ENCODE measurements around the gene PPIG. TPM values are rescaled to one million over a fixed set of nuclear protein-coding genes. Genes with fewer than 3 reads are reported as not detected.

PPIG gene
- total and polyA plus RNA-seq, 2 donors (not counting 1 experiment from before 2014, with no cell fraction given) = 21.5 to 78.6 TPM

GRCh38 chr2:169664600-169664977 lies 80.4 kb downstream of the PPIG start:
- no peak for ATAC-seq (ENCODE audit: low read depth)
- intact Hi-C loops (cut with micrococcal nuclease) = no loop called here
- Histone ChIP-seq H3K4me3 (ENCODE audit: control extremely low read depth in 1 of 5, extremely low read depth in 1 of 5, insufficient read depth in 1 of 5, low read depth in 2 of 5, low read length in 4 of 5) (no peak overlapping the region), H4K20me1 (ENCODE audit: control insufficient read depth, insufficient read depth, low read length, poor library complexity, severe bottlenecking) (no peaks in the 10 kb centered on the region), H3K79me2 (ENCODE audit: control insufficient read depth, insufficient read depth, low read length) (no peaks in the 10 kb centered on the region), H3K9me3 (ENCODE audit: control extremely low read depth in 1 of 3, control insufficient read depth in 2 of 3, insufficient read depth in 1 of 3, low read length in 2 of 3) (no peaks in the 10 kb centered on the region), H3K27me3 (replicated peaks in 1 of 4; ENCODE audit: control extremely low read depth in 1 of 4, control insufficient read depth in 3 of 4, insufficient read depth in 4 of 4, low read length in 3 of 4) (no peaks in the 10 kb centered on the region), H3K4me2 (replicated peaks; ENCODE audit: low read depth, low read length, poor library complexity, severe bottlenecking) (no peak overlapping the region), H3K4me1 (ENCODE audit: control insufficient read depth in 2 of 2, insufficient read depth in 2 of 2, low read length in 2 of 2) (peaks cover 7 to 11% of the 10 kb centered on the region in 2 donors), H2AFZ (ENCODE audit: insufficient read depth, low read depth, low read length, poor library complexity, severe bottlenecking) (no peak overlapping the region), H3K9ac (ENCODE audit: low read length) (no peak overlapping the region), H3K36me3 (replicated peaks in 1 of 2; ENCODE audit: control extremely low read depth in 1 of 2, control insufficient read depth in 1 of 2, extremely low read depth in 1 of 2, insufficient read depth in 2 of 2, low read length in 1 of 2) (no peaks in the 10 kb centered on the region), H3K27ac (ENCODE audit: low read length in 2 of 2) (no peak overlapping the region)
- POLR2A ChIA-PET = no interaction called here
- no peak overlapping the region for H3K4me3 Mint-ChIP-seq
- no CpG with 5 or more reads among the region's 1 CpG for whole genome bisulfite sequencing (ENCODE audit: insufficient coverage)
- no peaks in the 10 kb centered on the region for H3K9me3 Mint-ChIP-seq (ENCODE audit: insufficient read depth)
- TF ChIP-seq, protein P1, sequence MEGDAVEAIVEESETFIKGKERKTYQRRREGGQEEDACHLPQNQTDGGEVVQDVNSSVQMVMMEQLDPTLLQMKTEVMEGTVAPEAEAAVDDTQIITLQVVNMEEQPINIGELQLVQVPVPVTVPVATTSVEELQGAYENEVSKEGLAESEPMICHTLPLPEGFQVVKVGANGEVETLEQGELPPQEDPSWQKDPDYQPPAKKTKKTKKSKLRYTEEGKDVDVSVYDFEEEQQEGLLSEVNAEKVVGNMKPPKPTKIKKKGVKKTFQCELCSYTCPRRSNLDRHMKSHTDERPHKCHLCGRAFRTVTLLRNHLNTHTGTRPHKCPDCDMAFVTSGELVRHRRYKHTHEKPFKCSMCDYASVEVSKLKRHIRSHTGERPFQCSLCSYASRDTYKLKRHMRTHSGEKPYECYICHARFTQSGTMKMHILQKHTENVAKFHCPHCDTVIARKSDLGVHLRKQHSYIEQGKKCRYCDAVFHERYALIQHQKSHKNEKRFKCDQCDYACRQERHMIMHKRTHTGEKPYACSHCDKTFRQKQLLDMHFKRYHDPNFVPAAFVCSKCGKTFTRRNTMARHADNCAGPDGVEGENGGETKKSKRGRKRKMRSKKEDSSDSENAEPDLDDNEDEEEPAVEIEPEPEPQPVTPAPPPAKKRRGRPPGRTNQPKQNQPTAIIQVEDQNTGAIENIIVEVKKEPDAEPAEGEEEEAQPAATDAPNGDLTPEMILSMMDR (IDR thresholded peaks at IDR 0.05) = no peak
- no peak for TF ChIP-seq EZH2 (IDR thresholded peaks at IDR 0.05; ENCODE audit: borderline replicate concordance, insufficient read depth, low read depth, low read length, poor library complexity, severe bottlenecking)
- H3K27ac Mint-ChIP-seq = no peak overlapping the region
- CTCF ChIA-PET = no interaction called here
- H3K27me3 Mint-ChIP-seq = peaks cover 3% of the 10 kb centered on the region
- DNase-seq = no peak
- H3K4me1 Mint-ChIP-seq = peaks cover 7% of the 10 kb centered on the region

GRCh38 chr2:169664978-169665930 lies 81.1 kb downstream of the PPIG start:
- Mint-ChIP-seq H3K4me3 (no peak overlapping the region), H3K4me1 (peaks cover 4% of the 10 kb centered on the region), H3K27ac (no peak overlapping the region), H3K27me3 (peaks cover 3% of the 10 kb centered on the region), H3K9me3 (ENCODE audit: insufficient read depth) (no peaks in the 10 kb centered on the region)
- CTCF ChIA-PET = no interaction called here
- no peak overlapping the region for H2AFZ ChIP-seq (ENCODE audit: insufficient read depth, low read depth, low read length, poor library complexity, severe bottlenecking)
- H3K27ac ChIP-seq (ENCODE audit: low read length in 2 of 2) = no peak overlapping the region
- no peak overlapping the region for H3K4me3 ChIP-seq (ENCODE audit: control extremely low read depth in 1 of 5, extremely low read depth in 1 of 5, insufficient read depth in 1 of 5, low read depth in 2 of 5, low read length in 4 of 5)
- no peaks in the 10 kb centered on the region for H3K9me3 ChIP-seq (ENCODE audit: control extremely low read depth in 1 of 3, control insufficient read depth in 2 of 3, insufficient read depth in 1 of 3, low read length in 2 of 3)
- TF ChIP-seq EZH2 (IDR thresholded peaks at IDR 0.05; ENCODE audit: borderline replicate concordance, insufficient read depth, low read depth, low read length, poor library complexity, severe bottlenecking) = no peak
- TF ChIP-seq, protein P1 (IDR thresholded peaks at IDR 0.05) = no peak
- no peaks in the 10 kb centered on the region for H3K27me3 ChIP-seq (replicated peaks in 1 of 4; ENCODE audit: control extremely low read depth in 1 of 4, control insufficient read depth in 3 of 4, insufficient read depth in 4 of 4, low read length in 3 of 4)
- H4K20me1 ChIP-seq (ENCODE audit: control insufficient read depth, insufficient read depth, low read length, poor library complexity, severe bottlenecking) = no peaks in the 10 kb centered on the region
- no peaks in the 10 kb centered on the region for H3K79me2 ChIP-seq (ENCODE audit: control insufficient read depth, insufficient read depth, low read length)
- DNase-seq = no peak
- H3K9ac ChIP-seq (ENCODE audit: low read length) = no peak overlapping the region
- 56% methylated on average over 1 of the region's 1 CpG for WGBS (ENCODE audit: insufficient coverage)
- intact Hi-C loops (cut with micrococcal nuclease) = no loop called here
- H3K4me2 ChIP-seq (replicated peaks; ENCODE audit: low read depth, low read length, poor library complexity, severe bottlenecking) = no peak overlapping the region
- POLR2A ChIA-PET = no interaction called here
- no peaks in the 10 kb centered on the region for H3K36me3 ChIP-seq (replicated peaks in 1 of 2; ENCODE audit: control extremely low read depth in 1 of 2, control insufficient read depth in 1 of 2, extremely low read depth in 1 of 2, insufficient read depth in 2 of 2, low read length in 1 of 2)
- peaks cover 7 to 8% of the 10 kb centered on the region in 2 donors for H3K4me1 ChIP-seq (ENCODE audit: control insufficient read depth in 2 of 2, insufficient read depth in 2 of 2, low read length in 2 of 2)
- ATAC-seq (ENCODE audit: low read depth) = no peak

All from B cell (primary cell).